Measurements from ENCODE around the gene TUBA4A. TPM values are rescaled to one million over a fixed set of nuclear protein-coding genes. Genes with fewer than 3 reads are reported as not detected.

Gene TUBA4A
- total and polyA plus RNA-seq, 2 of the 8 experiments (the other 6 are each of a cell fraction or from before 2014, with no cell fraction given) = 67.3 to 172 TPM

DNA sequence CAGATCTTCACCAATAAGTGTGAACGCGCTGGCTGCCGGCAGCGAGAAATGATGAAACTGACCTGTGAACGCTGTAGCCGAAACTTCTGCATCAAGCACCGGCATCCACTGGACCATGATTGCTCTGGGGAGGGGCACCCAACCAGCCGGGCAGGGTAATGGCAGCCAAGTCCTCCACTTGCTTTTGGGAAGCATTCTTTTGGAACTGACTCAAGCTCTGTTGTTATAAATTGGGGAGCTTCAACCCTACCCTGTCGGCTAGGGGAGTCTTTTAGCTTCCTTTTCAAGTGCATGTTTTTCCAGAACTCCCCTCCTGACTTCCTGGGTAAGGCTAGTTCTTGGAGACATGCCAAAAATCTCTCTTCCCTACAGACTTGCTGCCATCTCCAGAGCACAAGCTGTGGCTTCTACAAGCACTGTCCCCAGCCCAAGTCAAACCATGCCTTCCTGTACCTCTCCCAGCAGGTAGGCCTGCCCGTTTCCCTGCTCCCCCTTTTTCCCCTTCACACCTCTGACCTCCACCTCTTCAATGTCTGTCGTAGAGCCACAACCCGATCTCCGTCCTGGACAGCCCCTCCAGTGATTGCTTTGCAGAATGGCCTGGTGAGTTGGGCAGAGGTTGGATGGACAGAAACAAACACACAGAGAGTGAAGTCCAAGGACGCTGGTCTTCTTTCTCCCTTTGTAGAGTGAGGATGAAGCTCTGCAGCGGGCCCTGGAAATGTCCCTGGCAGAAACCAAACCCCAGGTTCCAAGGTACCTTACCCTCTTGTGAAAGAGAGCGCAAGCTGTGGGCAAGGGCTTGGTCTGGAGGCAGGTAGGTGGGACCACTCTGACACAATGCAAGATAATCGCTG lies 45.6 kb downstream of the TUBA4A start (continued):
- TF ChIP-seq SIRT6 (IDR thresholded peaks at IDR 0.05; ENCODE audit: low read length) (no peak), CHD7 (IDR thresholded peaks at IDR 0.05; ENCODE audit: insufficient replicate concordance, low read length) (no peak), SIX5 (IDR thresholded peaks at IDR 0.05; ENCODE audit: low read depth, low read length) (no peak), RAD21 (IDR thresholded peaks at IDR 0.05 in 1 of 2, conservative IDR thresholded peaks at IDR 0.05 in 1 of 2; ENCODE audit: low read depth in 2 of 2, low read length in 2 of 2) (no peak), KDM5A (IDR thresholded peaks at IDR 0.05; ENCODE audit: low read length) (no peak), ASH2L (IDR thresholded peaks at IDR 0.05; ENCODE audit: low read length) (no peak), MAFK (IDR thresholded peaks at IDR 0.05; ENCODE audit: low read depth, low read length) (no peak), NRF1 (IDR thresholded peaks at IDR 0.05; ENCODE audit: low read depth, low read length) (no peak)
- TF ChIP-seq, protein P1, sequence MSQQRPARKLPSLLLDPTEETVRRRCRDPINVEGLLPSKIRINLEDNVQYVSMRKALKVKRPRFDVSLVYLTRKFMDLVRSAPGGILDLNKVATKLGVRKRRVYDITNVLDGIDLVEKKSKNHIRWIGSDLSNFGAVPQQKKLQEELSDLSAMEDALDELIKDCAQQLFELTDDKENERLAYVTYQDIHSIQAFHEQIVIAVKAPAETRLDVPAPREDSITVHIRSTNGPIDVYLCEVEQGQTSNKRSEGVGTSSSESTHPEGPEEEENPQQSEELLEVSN (IDR thresholded peaks at IDR 0.05) = no peak

All from H1 (cell line).